Smooth muscle cell (in vitro differentiated cells): ENCODE data around the gene MRPL39. TPM values are rescaled to one million over a fixed set of nuclear protein-coding genes. Genes with fewer than 3 reads are reported as not detected.

ENCODE experiments used
- DNase-seq: peaks from one replicate; lab custom pipeline; 2025; ENCODE audit not compliant: unreplicated experiment; lab: John Stamatoyannopoulos, UW
- H2AFZ ChIP-seq: fragments of 200-600 bp; sonication (generic); 2 replicates; pipeline ENCODE4 v1.6.0; 2016; ENCODE audit warnings: antibody characterized with exemption, low read depth, mild to moderate bottlenecking
- H3F3A ChIP-seq: fragments of 200-600 bp; sonication (generic); 2 replicates; pipeline ENCODE4 v1.6.0; 2017; ENCODE audit warnings: antibody characterized with exemption, low read depth
- H3K27ac ChIP-seq: fragments of 200-600 bp; sonication (generic); 2 replicates; pipeline ENCODE4 v1.5.1; 2016; ENCODE audit warnings: low read depth, mild to moderate bottlenecking
- H3K27me3 ChIP-seq: fragments of 200-600 bp; sonication (generic); 2 replicates; pipeline ENCODE4 v1.6.1; 2016; ENCODE audit warnings: low read depth, mild to moderate bottlenecking
- H3K36me3 ChIP-seq: fragments of 200-600 bp; sonication (generic); 2 replicates; pipeline ENCODE4 v1.5.1; 2016; ENCODE audit warnings: low read depth
- H3K4me1 ChIP-seq: fragments of 200-600 bp; sonication (generic); 2 replicates; pipeline ENCODE4 v1.5.1; 2016; ENCODE audit warnings: low read depth
- H3K4me2 ChIP-seq: fragments of 200-600 bp; sonication (generic); 2 replicates; pipeline ENCODE4 v1.6.0; 2016; ENCODE audit warnings: mild to moderate bottlenecking
- H3K4me3 ChIP-seq: fragments of 200-600 bp; sonication (generic); 2 replicates; pipeline ENCODE4 v1.5.1; 2016; ENCODE audit warnings: mild to moderate bottlenecking
- H3K79me2 ChIP-seq: fragments of 200-600 bp; sonication (generic); 2 replicates; pipeline ENCODE4 v1.6.0; 2016; ENCODE audit warnings: low read depth, mild to moderate bottlenecking
- H3K9ac ChIP-seq: fragments of 200-600 bp; sonication (generic); 2 replicates; pipeline ENCODE4 v1.6.0; 2016; ENCODE audit warnings: low read depth
- H3K9me3 ChIP-seq: fragments of 200-600 bp; sonication (generic); replicated peaks from 2 replicates; pipeline ENCODE4 v1.5.1; 2016; ENCODE audit warnings: low read depth
- H4K20me1 ChIP-seq: fragments of 200-600 bp; sonication (generic); 2 replicates; pipeline ENCODE4 v1.6.0; 2016; ENCODE audit warnings: low read depth
- WGBS: methylation state at CpG from one replicate; pipeline ENCODE4 v1.1.7; 2016; ENCODE audit warnings: low lambda C conversion rate; 5-methylcytosine and 5-hydroxymethylcytosine counted together
- polyA plus RNA-seq: library from polyadenylated mRNA; unstranded; fragments of >200 nt; fragmentation: Nextera tagmentation; extraction: Ambion mirVana; gene quantifications from 2 replicates; pipeline ENCODE4 v1.2.1, GENCODE V29; 2016
- total RNA-seq: library from RNA; depleted of rRNA; stranded (reverse); fragments of >200 nt; gene quantifications from 2 replicates; pipeline ENCODE4 v1.2.3, GENCODE V29; 2014
- TF ChIP-seq, protein P1 (sequence below): fragments of 200-600 bp; sonication (generic); IDR thresholded peaks from 2 replicates; pipeline ENCODE4 v1.5.1; 2017; ENCODE audit warnings: borderline replicate concordance, mild to moderate bottlenecking, antibody characterized with exemption; ENCODE audit not compliant: insufficient read depth, poor library complexity, severe bottlenecking

MRPL39 gene
- total and polyA plus RNA-seq, 2 experiments from 2014 or later: 48.1 to 62.0 TPM

DNA sequence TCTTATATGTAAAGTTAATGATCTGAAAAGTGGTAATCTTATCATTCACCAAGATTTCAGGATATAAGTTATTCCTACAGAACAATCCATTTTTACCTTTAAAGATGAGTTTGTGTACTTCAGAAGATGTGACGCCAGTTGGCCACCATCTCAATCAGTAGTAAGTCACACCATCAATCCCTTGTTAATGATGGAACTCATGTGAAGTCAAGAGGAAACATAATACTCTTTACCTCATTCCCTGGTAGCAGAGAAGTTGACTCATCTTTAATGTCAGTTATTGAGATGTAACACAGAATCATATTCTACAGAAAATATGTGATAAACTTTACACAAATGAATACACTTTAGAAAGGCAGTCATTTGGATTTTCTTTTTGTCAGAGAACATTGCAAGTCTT is 38.2 kb downstream of the MRPL39 start:
- Histone ChIP-seq H2AFZ (no peak overlapping the region), H3K4me1 (peaks cover 6% of the 10 kb centered on the region), H3K9me3 (no peaks in the 10 kb centered on the region), H3K27me3 (no peaks in the 10 kb centered on the region), H3K9ac (no peak overlapping the region), H3K4me3 (no peak overlapping the region), H3F3A (no peaks in the 10 kb centered on the region), H3K36me3 (no peaks in the 10 kb centered on the region), H3K27ac (no peak overlapping the region), H4K20me1 (peaks cover 3% of the 10 kb centered on the region), H3K79me2 (no peaks in the 10 kb centered on the region), H3K4me2 (no peak overlapping the region)
- DNase-seq: no peak
- TF ChIP-seq, protein P1, sequence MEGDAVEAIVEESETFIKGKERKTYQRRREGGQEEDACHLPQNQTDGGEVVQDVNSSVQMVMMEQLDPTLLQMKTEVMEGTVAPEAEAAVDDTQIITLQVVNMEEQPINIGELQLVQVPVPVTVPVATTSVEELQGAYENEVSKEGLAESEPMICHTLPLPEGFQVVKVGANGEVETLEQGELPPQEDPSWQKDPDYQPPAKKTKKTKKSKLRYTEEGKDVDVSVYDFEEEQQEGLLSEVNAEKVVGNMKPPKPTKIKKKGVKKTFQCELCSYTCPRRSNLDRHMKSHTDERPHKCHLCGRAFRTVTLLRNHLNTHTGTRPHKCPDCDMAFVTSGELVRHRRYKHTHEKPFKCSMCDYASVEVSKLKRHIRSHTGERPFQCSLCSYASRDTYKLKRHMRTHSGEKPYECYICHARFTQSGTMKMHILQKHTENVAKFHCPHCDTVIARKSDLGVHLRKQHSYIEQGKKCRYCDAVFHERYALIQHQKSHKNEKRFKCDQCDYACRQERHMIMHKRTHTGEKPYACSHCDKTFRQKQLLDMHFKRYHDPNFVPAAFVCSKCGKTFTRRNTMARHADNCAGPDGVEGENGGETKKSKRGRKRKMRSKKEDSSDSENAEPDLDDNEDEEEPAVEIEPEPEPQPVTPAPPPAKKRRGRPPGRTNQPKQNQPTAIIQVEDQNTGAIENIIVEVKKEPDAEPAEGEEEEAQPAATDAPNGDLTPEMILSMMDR: no peak
- WGBS: 97% methylated on average over 1 of the region's 1 CpG

DNA sequence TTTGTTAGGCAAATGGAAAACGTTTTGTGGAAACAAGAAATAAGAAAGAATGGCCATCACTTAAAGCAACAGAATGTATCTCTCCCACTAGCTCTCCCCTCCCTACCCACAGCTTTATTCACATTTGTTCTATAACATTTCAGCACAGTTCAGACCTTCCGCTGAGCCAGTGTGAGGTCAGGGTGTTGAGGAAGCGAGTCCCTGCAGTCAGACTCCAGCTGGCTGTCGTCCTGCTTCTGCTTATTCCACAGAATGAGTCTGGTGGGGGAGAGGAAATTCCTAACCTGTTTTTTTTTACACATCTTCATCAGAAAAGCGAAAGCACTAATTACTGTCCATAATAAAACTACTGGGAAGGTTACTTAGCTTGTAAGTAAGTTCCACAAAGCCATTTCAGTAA is 39.0 kb downstream of the MRPL39 start:
- H2AFZ ChIP-seq: no peak overlapping the region
- no peaks in the 10 kb centered on the region for H4K20me1 ChIP-seq
- 31% methylated on average over 5 of the region's 5 CpGs for WGBS
- DNase-seq: no peak
- H3F3A ChIP-seq: no peaks in the 10 kb centered on the region
- no peaks in the 10 kb centered on the region for H3K79me2 ChIP-seq
- H3K9ac ChIP-seq: no peak overlapping the region
- no peak overlapping the region for H3K27ac ChIP-seq
- no peaks in the 10 kb centered on the region for H3K27me3 ChIP-seq
- H3K9me3 ChIP-seq: no peaks in the 10 kb centered on the region
- H3K4me1 ChIP-seq: peaks cover 6% of the 10 kb centered on the region
- H3K36me3 ChIP-seq: no peaks in the 10 kb centered on the region
- H3K4me3 ChIP-seq: no peak overlapping the region
- TF ChIP-seq, protein P1: no peak
- peak overlapping the region; percentile 14 for H3K4me2 ChIP-seq

DNA sequence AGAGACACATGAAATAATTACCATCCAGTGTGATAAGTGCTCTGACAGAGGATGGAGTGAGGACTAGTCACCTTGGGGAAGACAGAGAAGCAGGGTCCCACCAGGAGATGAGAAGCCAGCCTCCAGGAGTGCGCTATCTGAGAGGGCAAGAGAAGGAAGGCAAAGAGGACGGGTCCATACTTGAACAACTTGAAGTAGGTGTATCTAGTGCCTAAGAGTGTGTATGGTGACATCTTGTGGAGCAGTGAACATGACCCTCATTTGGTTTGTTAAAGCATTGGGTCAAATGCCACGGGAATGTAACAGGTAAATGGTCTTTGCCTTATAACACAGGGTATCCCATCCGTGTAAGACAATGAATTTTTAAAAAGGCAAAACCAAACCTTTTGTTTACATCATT is 39.8 kb downstream of the MRPL39 start:
- Histone ChIP-seq H3K27ac (no peak overlapping the region), H3F3A (no peaks in the 10 kb centered on the region), H4K20me1 (no peaks in the 10 kb centered on the region), H3K9ac (no peak overlapping the region), H3K79me2 (no peaks in the 10 kb centered on the region), H3K4me3 (no peak overlapping the region), H3K27me3 (peaks cover 3% of the 10 kb centered on the region), H3K36me3 (no peaks in the 10 kb centered on the region), H2AFZ (no peak overlapping the region), H3K9me3 (no peaks in the 10 kb centered on the region), H3K4me2 (no peak overlapping the region), H3K4me1 (peaks cover 8% of the 10 kb centered on the region)
- TF ChIP-seq, protein P1: no peak
- 94% methylated on average over 4 of the region's 4 CpGs for WGBS
- DNase-seq: no peak

DNA sequence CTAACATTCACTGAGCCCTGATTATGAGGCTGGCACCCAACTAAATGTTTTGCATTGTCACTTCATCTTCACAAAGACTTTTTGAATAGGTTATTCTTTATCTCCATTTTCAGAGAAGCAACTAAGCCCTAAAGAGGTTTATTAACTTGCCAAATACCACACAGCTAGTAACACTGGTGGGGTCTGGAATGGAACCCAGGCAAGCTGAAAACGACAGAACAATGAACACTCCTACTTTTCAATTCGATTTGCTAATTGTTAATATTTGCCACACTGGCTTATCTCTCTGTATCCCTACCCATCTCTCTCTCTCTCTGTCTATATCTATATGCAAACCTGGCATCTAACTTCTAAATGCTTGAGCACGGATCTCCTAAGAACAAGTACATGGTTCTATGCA is 40.6 kb downstream of the MRPL39 start:
- H3K27me3 ChIP-seq: peaks cover 3% of the 10 kb centered on the region

More for the DNA sequence above, 40.6 kb downstream of the MRPL39 start:
- Histone ChIP-seq H3K27ac (no peak overlapping the region), H2AFZ (no peak overlapping the region), H3K36me3 (no peaks in the 10 kb centered on the region), H3K4me1 (peaks cover 12% of the 10 kb centered on the region), H3K9me3 (no peaks in the 10 kb centered on the region), H3K79me2 (no peaks in the 10 kb centered on the region), H3K4me2 (no peak overlapping the region), H4K20me1 (no peaks in the 10 kb centered on the region), H3F3A (no peaks in the 10 kb centered on the region), H3K9ac (no peak overlapping the region), H3K4me3 (no peak overlapping the region)
- TF ChIP-seq, protein P1: no peak
- 93% methylated on average over 3 of the region's 3 CpGs for WGBS
- no peak for DNase-seq
